GM10248 (cell line): Measurements from ENCODE around the gene ITPR1.

Source experiments
- CTCF ChIA-PET: fragments of 300-600 bp; sonication (Branson Sonifier 250); formaldehyde crosslinking; extraction: SDS; loops from one replicate; lab custom pipeline; 2021; ENCODE audit warnings: antibody characterized with exemption; lab: Yijun Ruan, JAX
- POLR2A ChIA-PET: fragments of 350-650 bp; sonication (Branson Sonifier 250); formaldehyde crosslinking; extraction: SDS; loops from one replicate; lab custom pipeline; 2020; ENCODE audit warnings: antibody characterized with exemption; lab: Yijun Ruan, JAX
- DNase-seq: peaks from one replicate; pipeline ENCODE4 v3.0.0; 2012; ENCODE audit errors: extremely low spot score
- TF ChIP-seq, protein P1 (sequence below): IDR thresholded peaks from 2 replicates; pipeline ENCODE4 v1.5.1; 2012; ENCODE audit warnings: mild to moderate bottlenecking, low read depth; ENCODE audit errors: extremely low read depth, missing control alignments, control extremely low read depth

ITPR1 gene

DNA sequence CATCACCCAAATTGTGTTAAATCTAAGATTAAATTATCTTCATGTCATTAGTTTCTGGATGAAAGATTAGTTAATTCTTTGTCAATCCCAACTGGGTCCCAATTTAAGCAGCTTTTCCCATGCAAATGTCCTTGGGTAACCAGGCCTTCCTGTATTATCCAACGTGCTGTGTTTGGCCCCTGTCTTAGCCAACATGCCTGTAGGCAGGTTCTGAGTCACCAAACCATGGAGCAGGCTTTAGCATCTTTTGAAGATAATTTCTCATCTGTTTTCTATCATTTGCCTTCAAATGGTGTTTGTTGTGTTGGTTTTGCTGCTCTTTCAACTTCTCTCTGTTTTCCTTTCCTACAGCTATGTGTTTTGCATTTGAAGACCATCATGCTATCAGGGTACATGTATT lies 216.2 kb downstream of the ITPR1 start:
- DNase-seq = no peak
- CTCF ChIA-PET = interaction anchor here (0.9 to 4.2 kb wide), 7 partner anchors 11 to 358 kb away, joined by 3 to 180 read pairs (median 10); no protein-coding TSS in a partner anchor
- TF ChIP-seq, protein P1, sequence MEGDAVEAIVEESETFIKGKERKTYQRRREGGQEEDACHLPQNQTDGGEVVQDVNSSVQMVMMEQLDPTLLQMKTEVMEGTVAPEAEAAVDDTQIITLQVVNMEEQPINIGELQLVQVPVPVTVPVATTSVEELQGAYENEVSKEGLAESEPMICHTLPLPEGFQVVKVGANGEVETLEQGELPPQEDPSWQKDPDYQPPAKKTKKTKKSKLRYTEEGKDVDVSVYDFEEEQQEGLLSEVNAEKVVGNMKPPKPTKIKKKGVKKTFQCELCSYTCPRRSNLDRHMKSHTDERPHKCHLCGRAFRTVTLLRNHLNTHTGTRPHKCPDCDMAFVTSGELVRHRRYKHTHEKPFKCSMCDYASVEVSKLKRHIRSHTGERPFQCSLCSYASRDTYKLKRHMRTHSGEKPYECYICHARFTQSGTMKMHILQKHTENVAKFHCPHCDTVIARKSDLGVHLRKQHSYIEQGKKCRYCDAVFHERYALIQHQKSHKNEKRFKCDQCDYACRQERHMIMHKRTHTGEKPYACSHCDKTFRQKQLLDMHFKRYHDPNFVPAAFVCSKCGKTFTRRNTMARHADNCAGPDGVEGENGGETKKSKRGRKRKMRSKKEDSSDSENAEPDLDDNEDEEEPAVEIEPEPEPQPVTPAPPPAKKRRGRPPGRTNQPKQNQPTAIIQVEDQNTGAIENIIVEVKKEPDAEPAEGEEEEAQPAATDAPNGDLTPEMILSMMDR = no peak
- POLR2A ChIA-PET = no interaction called here

DNA sequence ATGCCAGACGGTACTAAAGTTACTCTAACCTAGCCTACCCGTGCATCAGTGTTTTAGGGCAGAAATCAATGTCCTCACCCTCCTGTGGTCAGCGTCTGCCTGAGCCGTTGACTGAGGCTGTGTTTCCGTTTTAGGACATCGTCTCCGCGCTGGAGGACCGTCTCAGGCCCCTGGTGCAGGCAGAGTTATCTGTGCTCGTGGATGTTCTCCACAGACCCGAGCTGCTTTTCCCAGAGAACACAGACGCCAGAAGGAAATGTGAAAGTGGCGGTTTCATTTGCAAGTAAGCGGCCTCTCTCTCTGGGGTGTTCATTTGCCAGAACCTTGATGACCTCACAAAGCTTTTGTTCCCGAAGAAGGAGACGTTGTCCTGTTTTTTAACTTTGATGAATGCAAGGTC lies 217.0 kb downstream of the ITPR1 start:
- POLR2A ChIA-PET = interaction anchor here (1.8 kb wide), 1 partner anchor 274 kb away, joined by 4 read pairs; no protein-coding TSS in a partner anchor

DNA sequence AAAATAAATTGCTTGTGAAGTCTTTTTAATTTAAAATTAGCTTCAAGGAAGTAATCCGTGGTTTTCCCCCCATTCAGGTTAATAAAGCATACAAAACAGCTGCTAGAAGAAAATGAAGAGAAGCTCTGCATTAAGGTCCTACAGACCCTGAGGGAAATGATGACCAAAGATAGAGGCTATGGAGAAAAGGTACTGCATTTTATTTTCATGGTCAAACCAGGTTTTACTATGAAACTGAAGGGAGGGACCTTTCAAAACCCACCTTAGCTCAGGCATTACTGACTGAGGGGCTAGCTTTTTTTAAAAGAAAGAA lies 218.5 kb downstream of the ITPR1 start:
- ChIA-PET POLR2A (interaction anchor here (0.6 to 1.8 kb wide), 4 partner anchors 35 to 466 kb away, joined by 3 to 8 read pairs (median 4); no protein-coding TSS in a partner anchor), CTCF (interaction anchor here (0.5 to 4.2 kb wide), 110 partner anchors 9 to 586 kb away, joined by 3 to 180 read pairs (median 5); partner anchors contain the start of genes BHLHE40 and EDEM1)
- TF ChIP-seq, protein P1 = no peak
- DNase-seq = no peak

More for the DNA sequence above, 217.0 kb downstream of the ITPR1 start:
- DNase-seq = no peak
- TF ChIP-seq, protein P1 = no peak
- CTCF ChIA-PET = interaction anchor here (1.2 to 4.2 kb wide), 14 partner anchors 11 to 425 kb away, joined by 3 to 180 read pairs (median 10); no protein-coding TSS in a partner anchor

DNA sequence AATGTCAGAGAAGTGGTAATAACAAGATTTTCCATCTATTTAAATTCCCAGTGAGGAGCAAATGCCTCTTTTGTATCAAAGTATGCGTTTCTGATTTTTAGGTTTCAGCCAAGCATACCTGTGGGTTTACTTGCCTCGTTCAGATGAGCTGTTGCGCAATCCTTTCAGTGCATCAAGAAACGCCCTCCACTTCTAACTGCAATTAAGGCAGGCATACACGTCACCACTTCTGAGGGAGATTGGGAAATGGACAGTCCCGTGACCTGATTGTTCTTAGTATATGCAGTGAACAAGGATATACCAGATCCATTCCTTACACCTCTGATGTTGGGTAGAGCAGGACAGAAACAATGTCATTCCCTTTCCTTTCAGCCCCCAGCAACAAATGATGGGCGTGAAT lies 219.0 kb downstream of the ITPR1 start:
- ChIA-PET CTCF (interaction anchor here (0.5 to 4.2 kb wide), 108 partner anchors 8 to 489 kb away, joined by 3 to 180 read pairs (median 5); partner anchors contain the start of genes BHLHE40 and EDEM1), POLR2A (interaction anchor here (1.0 to 1.8 kb wide), 3 partner anchors 34 to 272 kb away, joined by 3 to 8 read pairs (median 4); no protein-coding TSS in a partner anchor)
- TF ChIP-seq, protein P1 = no peak
- DNase-seq = no peak

DNA sequence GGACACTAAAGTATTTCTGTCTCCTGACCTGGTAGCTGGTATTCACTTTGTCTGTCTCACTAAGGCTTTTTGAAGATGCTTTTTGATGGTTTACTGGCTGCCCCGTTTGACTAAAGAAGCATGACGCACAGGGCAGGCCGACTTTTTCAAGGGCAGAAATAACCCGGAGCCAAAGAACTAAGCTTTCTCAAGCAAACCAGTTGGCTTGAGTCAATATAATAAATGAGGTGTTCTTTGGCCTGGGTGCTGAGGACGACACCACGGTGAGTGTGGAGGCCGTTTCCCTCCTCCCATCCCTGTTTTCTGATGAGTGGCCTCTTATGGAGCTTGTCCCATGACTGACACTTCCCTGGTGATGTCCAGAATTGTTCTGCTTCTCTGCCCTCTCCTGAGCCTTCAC lies 220.9 kb downstream of the ITPR1 start:
- TF ChIP-seq, protein P1 = no peak
- CTCF ChIA-PET = interaction anchor here (0.7 to 4.4 kb wide), 13 partner anchors 11 to 346 kb away, joined by 3 to 20 read pairs (median 3); no protein-coding TSS in a partner anchor
- POLR2A ChIA-PET = no interaction called here
- no peak for DNase-seq

DNA sequence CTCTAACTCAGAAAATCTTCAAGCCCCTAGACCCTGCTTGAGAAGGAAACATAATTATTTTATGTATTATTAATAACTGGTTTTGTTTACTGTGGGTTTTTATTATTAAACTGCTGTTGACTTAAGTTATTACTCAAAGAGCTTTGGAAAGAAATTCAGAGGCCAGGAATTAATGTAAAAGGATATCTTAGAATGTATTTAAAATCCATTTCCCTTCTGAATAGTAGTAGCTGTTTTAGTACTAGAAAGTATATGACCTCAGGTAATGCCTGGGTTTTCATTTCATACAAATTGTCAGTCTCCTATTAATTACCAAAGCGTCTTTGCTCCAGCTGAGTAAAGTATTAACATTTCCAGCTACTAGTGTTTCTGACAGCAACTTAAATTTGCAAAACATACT lies 223.1 kb downstream of the ITPR1 start:
- DNase-seq = no peak
- TF ChIP-seq, protein P1 = no peak
- POLR2A ChIA-PET = no interaction called here
- CTCF ChIA-PET = interaction anchor here (0.7 to 6.6 kb wide), 11 partner anchors 11 to 344 kb away, joined by 3 to 52 read pairs (median 3); partner anchors contain the start of gene BHLHE40
